ENCODE measurements around the gene ALK.

- no peak for TF ChIP-seq SUZ12 (IDR thresholded peaks at IDR 0.05; ENCODE audit: extremely low read depth, insufficient read depth, insufficient read length)
- no peak for TF ChIP-seq ZNF274 (IDR thresholded peaks at IDR 0.05; ENCODE audit: low read depth, low read length)
- TF ChIP-seq YY1 (IDR thresholded peaks at IDR 0.05; ENCODE audit: insufficient read depth, insufficient read length) = no peak
These were observed 471.9 kb downstream of the ALK start for GRCh38 chr2:29449499-29449898.

All from NT2/D1 (cell line).